MM.1S (cell line): ENCODE results near the gene CBFA2T3.

ENCODE experiments used
- DNase-seq: peaks from one replicate; pipeline ENCODE4 v3.0.0-alpha.2; 2015
- H2AFZ ChIP-seq: fragments of 300-600 bp; sonication (generic); 2 replicates; pipeline ENCODE4 v1.6.0; 2016; ENCODE audit warnings: antibody characterized with exemption, low read length
- H3F3A ChIP-seq: fragments of 300-600 bp; sonication (generic); 2 replicates; pipeline ENCODE4 v1.6.1; 2016; ENCODE audit warnings: mild to moderate bottlenecking, antibody characterized with exemption, low read length, moderate library complexity, mixed read lengths; ENCODE audit not compliant: insufficient read depth
- H3K27ac ChIP-seq: fragments of 300-600 bp; sonication (generic); 2 replicates; pipeline ENCODE4 v1.5.1; 2016; ENCODE audit warnings: mild to moderate bottlenecking, low read length
- H3K27me3 ChIP-seq: fragments of 300-600 bp; sonication (generic); replicated peaks from 2 replicates; pipeline ENCODE4 v1.6.0; 2016; ENCODE audit warnings: low read length; ENCODE audit not compliant: insufficient read depth
- H3K36me3 ChIP-seq: fragments of 300-600 bp; sonication (generic); replicated peaks from 2 replicates; pipeline ENCODE4 v1.6.1; 2016; ENCODE audit warnings: mild to moderate bottlenecking, low read length, mixed read lengths; ENCODE audit not compliant: insufficient read depth
- H3K4me1 ChIP-seq: fragments of 300-600 bp; sonication (generic); 2 replicates; pipeline ENCODE4 v1.6.1; 2016; ENCODE audit warnings: low read length, mixed read lengths
- H3K4me2 ChIP-seq: fragments of 300-600 bp; sonication (generic); 2 replicates; pipeline ENCODE4 v1.6.0; 2016; ENCODE audit warnings: low read depth, low read length
- H3K4me3 ChIP-seq: fragments of 300-600 bp; sonication (generic); 2 replicates; pipeline ENCODE4 v1.5.1; 2016; ENCODE audit warnings: low read length, mixed read lengths
- H3K79me2 ChIP-seq: fragments of 300-600 bp; sonication (generic); 2 replicates; pipeline ENCODE4 v1.6.1; 2016; ENCODE audit warnings: mixed run types, low read length, mixed read lengths
- H3K9ac ChIP-seq: fragments of 300-600 bp; sonication (generic); 2 replicates; pipeline ENCODE4 v1.6.1; 2016; ENCODE audit warnings: low read length, mixed read lengths
- H3K9me2 ChIP-seq: fragments of 300-600 bp; sonication (generic); replicated peaks from 2 replicates; pipeline ENCODE4 v1.6.1; 2016; ENCODE audit warnings: mild to moderate bottlenecking, low read length, mixed read lengths; ENCODE audit not compliant: insufficient read depth
- H3K9me3 ChIP-seq: fragments of 300-600 bp; sonication (generic); replicated peaks from 2 replicates; pipeline ENCODE4 v1.6.1; 2016; ENCODE audit warnings: mild to moderate bottlenecking, low read length, mixed read lengths; ENCODE audit not compliant: insufficient read depth
- H4K20me1 ChIP-seq: fragments of 300-600 bp; sonication (generic); 2 replicates; pipeline ENCODE4 v1.6.1; 2016; ENCODE audit warnings: mild to moderate bottlenecking, low read length, moderate library complexity, mixed read lengths; ENCODE audit not compliant: insufficient read depth
- EZH2 ChIP-seq: fragments of 300-600 bp; sonication (generic); optimal IDR thresholded peaks from 2 replicates; pipeline ENCODE3; 2017; ENCODE audit warnings: low read depth, mild to moderate bottlenecking, antibody characterized with exemption, low read length, mixed read lengths
- EZH2phosphoT487 ChIP-seq: fragments of 300-600 bp; sonication (generic); IDR thresholded peaks from 2 replicates; pipeline ENCODE4 v1.6.1; 2018; ENCODE audit warnings: antibody characterized with exemption, low read length
- TF ChIP-seq, protein P1 (sequence below): fragments of 300-600 bp; sonication (generic); IDR thresholded peaks from 2 replicates; pipeline ENCODE4 v1.5.1; 2016; ENCODE audit warnings: antibody characterized with exemption, low read length, mixed read lengths

The CBFA2T3 gene

DNA sequence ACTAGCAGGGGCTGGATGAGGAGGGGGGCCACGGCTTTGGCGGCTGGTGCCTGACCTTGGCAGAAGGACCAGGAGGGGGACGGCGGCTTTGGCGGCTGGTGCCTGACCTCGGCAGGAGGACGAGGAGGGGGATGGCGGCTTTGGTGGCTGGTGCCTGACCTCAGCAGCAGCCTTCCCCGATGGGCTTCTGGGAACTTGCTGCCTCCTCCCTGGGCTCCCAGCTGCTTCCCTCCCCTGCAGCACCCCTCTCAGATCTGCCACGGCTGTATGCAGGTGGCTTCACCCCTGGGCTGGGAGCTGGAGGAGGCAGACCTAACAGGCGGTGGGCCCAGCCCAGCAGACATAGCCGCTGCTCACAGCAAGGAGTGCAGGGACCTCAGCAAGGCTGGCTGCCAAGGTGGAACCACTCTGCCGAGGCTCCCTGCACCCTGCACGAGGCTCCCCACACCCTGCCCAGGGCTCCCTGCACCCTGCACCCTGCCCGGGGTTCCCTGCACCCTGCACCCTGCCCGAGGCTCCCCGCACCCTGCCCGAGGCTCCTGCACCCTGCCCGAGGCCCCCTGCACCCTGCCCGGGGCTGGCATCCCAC, 38.4 kb upstream of the CBFA2T3 start:
- Histone ChIP-seq H3K9me3 (no peaks in the 10 kb centered on the region), H3K27me3 (peaks cover 28% of the 10 kb centered on the region), H3K27ac (no peak overlapping the region), H3K36me3 (no peaks in the 10 kb centered on the region), H4K20me1 (no peaks in the 10 kb centered on the region), H3F3A (no peaks in the 10 kb centered on the region), H3K79me2 (no peaks in the 10 kb centered on the region), H3K4me3 (no peak overlapping the region), H3K9me2 (no peaks in the 10 kb centered on the region), H2AFZ (no peak overlapping the region), H3K9ac (no peak overlapping the region), H3K4me1 (no peaks in the 10 kb centered on the region), H3K4me2 (no peak overlapping the region)
- TF ChIP-seq EZH2: no peak
- DNase-seq: no peak

DNA sequence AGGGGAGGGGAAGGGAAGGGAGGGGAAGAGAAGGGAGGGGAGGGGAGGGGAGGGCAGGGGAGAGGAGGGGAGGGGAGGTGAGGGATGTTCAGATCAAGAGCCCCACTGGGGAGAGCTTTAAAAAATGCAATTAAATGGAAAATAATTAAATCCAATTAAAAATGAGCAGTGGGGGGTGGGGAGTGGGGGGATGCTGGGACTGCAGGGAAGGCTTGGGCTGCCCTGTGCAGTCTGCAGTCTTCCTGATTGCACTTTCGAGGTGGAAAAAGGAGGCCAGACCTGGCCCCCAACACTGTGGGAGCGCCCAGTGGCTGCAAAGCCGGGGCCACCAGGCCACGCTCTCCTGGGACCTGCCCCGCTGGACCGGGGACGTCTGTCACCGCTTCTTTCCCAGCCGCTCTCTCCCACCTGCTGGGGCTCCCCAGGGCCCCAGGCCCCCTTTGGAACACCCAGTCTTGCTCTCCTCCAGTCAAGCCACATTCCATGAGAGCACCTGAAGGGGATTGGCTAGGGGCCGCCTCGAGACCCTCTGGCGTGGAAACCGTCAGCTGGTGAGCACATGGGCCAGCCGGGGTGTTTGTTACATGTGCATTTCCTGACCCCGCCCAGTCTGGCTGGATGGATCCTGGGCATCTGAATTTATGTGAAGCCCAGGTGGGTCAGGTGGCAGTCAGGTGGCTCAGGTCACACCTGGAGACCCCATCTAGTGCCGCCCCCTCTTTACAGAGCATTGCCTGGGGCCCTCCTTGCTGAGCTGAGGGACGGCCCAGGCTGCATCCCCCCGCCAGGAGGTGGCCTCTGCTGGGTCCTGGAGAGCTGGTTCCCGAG, 37.6 kb upstream of the CBFA2T3 start:
- TF ChIP-seq EZH2phosphoT487 (no peak), EZH2 (no peak)
- TF ChIP-seq, protein P1, sequence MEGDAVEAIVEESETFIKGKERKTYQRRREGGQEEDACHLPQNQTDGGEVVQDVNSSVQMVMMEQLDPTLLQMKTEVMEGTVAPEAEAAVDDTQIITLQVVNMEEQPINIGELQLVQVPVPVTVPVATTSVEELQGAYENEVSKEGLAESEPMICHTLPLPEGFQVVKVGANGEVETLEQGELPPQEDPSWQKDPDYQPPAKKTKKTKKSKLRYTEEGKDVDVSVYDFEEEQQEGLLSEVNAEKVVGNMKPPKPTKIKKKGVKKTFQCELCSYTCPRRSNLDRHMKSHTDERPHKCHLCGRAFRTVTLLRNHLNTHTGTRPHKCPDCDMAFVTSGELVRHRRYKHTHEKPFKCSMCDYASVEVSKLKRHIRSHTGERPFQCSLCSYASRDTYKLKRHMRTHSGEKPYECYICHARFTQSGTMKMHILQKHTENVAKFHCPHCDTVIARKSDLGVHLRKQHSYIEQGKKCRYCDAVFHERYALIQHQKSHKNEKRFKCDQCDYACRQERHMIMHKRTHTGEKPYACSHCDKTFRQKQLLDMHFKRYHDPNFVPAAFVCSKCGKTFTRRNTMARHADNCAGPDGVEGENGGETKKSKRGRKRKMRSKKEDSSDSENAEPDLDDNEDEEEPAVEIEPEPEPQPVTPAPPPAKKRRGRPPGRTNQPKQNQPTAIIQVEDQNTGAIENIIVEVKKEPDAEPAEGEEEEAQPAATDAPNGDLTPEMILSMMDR: no peak
- H3K36me3 ChIP-seq: no peaks in the 10 kb centered on the region
- DNase-seq: no peak
- H3F3A ChIP-seq: no peaks in the 10 kb centered on the region
- H3K4me3 ChIP-seq: no peak overlapping the region
- no peaks in the 10 kb centered on the region for H3K9me3 ChIP-seq
- H4K20me1 ChIP-seq: no peaks in the 10 kb centered on the region
- no peak overlapping the region for H3K4me2 ChIP-seq
- no peak overlapping the region for H3K9ac ChIP-seq
- no peaks in the 10 kb centered on the region for H3K4me1 ChIP-seq
- H3K27me3 ChIP-seq: peaks cover 22% of the 10 kb centered on the region
- no peaks in the 10 kb centered on the region for H3K9me2 ChIP-seq
- no peaks in the 10 kb centered on the region for H3K79me2 ChIP-seq
- H3K27ac ChIP-seq: no peak overlapping the region
- no peak overlapping the region for H2AFZ ChIP-seq

DNA sequence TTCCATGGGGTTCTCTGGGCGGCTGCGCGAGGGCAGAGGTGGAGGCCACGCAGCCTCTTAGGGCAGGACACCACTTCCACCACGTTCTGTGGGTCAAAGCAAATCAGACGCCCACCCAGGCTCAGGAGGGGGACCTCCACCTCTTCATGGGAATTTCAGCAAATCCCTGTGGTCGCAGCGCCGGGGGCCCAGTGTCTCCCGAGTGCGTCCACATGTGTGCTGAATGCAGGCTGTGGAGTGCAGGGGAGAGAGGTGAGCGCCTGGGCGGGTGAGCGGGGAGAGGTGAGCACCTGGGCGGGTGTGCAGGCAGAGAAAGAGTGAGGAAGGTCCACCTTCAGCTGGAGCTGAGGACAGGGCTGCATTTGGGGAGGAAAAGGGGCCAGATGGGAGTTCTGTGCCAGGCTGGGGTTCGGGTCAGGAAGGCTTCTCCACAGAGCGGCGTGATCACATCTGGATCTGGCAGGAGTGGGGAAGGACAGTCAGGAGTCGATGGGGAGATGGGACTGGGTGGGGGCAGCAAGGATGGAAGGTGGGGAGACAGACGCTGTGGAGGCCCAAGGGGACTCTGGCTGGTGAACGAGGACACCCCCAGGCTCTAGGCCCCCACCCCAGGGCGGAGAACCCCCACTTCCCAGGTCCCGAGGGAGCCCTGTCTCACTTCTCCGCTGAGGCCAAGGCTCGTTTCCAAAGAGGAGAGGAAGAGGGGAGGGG, 36.8 kb upstream of the CBFA2T3 start:
- H3K27me3 ChIP-seq: peaks cover 19% of the 10 kb centered on the region
- TF ChIP-seq, protein P1: no peak
- no peak for TF ChIP-seq EZH2phosphoT487
- no peak for TF ChIP-seq EZH2

More for the DNA sequence above, 36.8 kb upstream of the CBFA2T3 start:
- Histone ChIP-seq H3K27ac (no peak overlapping the region), H3K4me2 (no peak overlapping the region), H3K79me2 (no peaks in the 10 kb centered on the region), H3K9me2 (no peaks in the 10 kb centered on the region), H2AFZ (no peak overlapping the region), H3K9me3 (no peaks in the 10 kb centered on the region), H4K20me1 (no peaks in the 10 kb centered on the region), H3K36me3 (no peaks in the 10 kb centered on the region), H3F3A (no peaks in the 10 kb centered on the region), H3K9ac (no peak overlapping the region), H3K4me3 (no peak overlapping the region), H3K4me1 (no peaks in the 10 kb centered on the region)
- no peak for DNase-seq
